Left lobe of liver (tissue), 2 donors: ENCODE data around the gene CDKAL1. TPM values are rescaled to one million over a fixed set of nuclear protein-coding genes. Genes with fewer than 3 reads are reported as not detected.
"Not testable (repeated sequence)": the region's sequence is repeated elsewhere in the genome, so short reads cannot be mapped to it uniquely, and the experiment has no call there.

ENCODE experiments used
- ATAC-seq: fragments of 200-7000 bp; cut with Tn5 transposase; one replicate; pipeline ENCODE4 v1.9.1; 2020; ENCODE audit warnings: mild to moderate bottlenecking, moderate library complexity
- DNase-seq: peaks from one replicate; pipeline ENCODE4 v3.0.0-alpha.2; 2020; ENCODE audit warnings: low spot score
- total RNA-seq: library from RNA; stranded (reverse); gene quantifications from one replicate; pipeline ENCODE4 v1.2.1, GENCODE V29; 2021
- donor health status: DM: no; HTN: no; CAD: no; lungs with moderate emphysema.
- donor health status: DM: no; HTN: yes; CAD: no.

CDKAL1 gene
- total RNA-seq, 1 donor from 2014 or later = 5.1 TPM

GRCh38 chr6:20909621-20910020 lies 375.4 kb downstream of the CDKAL1 start:
- ATAC-seq = no peak
- DNase-seq = no peak

GRCh38 chr6:20911712-20912111 lies 377.5 kb downstream of the CDKAL1 start:
- DNase-seq (no peak), ATAC-seq (no peak)

GRCh38 chr6:20915156-20915555 lies 380.9 kb downstream of the CDKAL1 start:
- DNase-seq = no peak
- ATAC-seq = no peak

DNA sequence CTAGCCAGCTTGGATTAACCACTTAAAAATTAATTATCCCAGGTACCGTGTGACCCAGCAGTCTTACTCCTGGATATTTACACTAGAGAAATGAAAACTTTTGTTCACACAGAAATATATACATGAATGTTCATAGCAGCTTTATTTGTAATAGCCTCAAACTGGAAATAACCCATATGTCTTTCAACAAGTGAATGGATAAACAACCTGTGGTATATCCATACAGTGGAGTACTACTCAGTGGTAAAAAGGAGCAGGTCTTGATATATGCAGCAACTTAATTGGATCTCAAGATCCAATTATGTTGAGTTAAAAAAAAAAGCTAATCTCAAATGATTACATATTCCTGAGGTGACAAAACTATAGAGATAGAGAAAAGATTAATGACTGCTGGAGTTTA lies 381.4 kb downstream of the CDKAL1 start:
- DNase-seq (no peak), ATAC-seq (no peak)

GRCh38 chr6:20916086-20916485 lies 381.8 kb downstream of the CDKAL1 start:
- no peak for DNase-seq
- ATAC-seq = no peak

DNA sequence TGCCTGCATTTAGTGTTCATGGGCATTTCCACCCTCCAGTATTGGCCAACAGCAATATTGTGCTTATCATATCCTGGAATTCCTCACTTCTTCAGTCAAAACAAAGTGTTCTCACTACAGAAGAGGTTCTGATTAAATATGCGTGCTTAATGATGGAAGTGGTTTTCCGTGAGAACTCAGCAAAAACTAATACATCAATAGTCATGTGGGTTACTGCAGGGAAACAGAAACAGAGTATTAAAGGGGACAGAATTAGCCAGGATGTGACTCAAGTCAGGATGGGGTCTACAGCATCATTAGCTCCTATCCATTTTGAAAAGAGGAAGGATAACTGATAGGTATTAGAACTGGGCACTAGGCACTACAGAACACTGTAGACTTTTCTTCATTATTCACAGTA lies 384.6 kb downstream of the CDKAL1 start:
- DNase-seq (no peak), ATAC-seq (no peak)

- ATAC-seq (no peak), DNase-seq (no peak)
Measured at GRCh38 chr6:20919677-20920385, 385.6 kb downstream of the CDKAL1 start.

- no peak for ATAC-seq
- no peak for DNase-seq
Measured at GRCh38 chr6:20921578-20921977, 387.3 kb downstream of the CDKAL1 start.

GRCh38 chr6:20922743-20923142 lies 388.5 kb downstream of the CDKAL1 start:
- DNase-seq (no peak), ATAC-seq (no peak)

GRCh38 chr6:20924094-20924493 lies 389.8 kb downstream of the CDKAL1 start:
- ATAC-seq, DNase-seq: not testable (repeated sequence)

DNA sequence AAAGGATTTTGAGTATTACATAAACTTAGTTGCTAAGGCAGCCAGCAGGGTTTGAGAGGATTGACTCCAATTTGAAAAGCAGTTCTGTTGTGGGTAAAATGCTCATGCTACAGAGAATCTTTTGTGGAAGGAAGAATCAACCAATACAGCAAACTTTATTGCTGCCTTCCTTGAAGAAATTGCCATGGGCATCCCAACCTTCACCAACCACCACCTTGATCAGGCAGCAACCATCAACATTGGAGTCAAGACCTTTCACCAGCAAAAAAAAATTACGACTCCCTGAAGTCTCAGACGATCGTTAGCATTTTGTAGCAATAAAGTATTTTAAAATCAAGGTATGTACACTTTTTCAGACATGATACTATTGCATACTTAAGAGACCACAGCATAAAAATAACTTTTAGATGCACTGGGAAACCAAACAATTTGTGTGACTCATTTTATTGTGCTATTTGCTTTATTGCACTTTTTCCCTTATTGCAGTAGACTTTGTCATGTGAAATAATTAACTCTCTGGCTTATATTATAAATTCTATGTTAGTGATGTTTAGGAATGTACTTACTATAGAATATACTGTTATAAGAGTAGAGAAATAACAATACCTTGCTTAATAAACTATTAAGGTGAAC lies 390.8 kb downstream of the CDKAL1 start:
- DNase-seq = no peak
- ATAC-seq = no peak

DNA sequence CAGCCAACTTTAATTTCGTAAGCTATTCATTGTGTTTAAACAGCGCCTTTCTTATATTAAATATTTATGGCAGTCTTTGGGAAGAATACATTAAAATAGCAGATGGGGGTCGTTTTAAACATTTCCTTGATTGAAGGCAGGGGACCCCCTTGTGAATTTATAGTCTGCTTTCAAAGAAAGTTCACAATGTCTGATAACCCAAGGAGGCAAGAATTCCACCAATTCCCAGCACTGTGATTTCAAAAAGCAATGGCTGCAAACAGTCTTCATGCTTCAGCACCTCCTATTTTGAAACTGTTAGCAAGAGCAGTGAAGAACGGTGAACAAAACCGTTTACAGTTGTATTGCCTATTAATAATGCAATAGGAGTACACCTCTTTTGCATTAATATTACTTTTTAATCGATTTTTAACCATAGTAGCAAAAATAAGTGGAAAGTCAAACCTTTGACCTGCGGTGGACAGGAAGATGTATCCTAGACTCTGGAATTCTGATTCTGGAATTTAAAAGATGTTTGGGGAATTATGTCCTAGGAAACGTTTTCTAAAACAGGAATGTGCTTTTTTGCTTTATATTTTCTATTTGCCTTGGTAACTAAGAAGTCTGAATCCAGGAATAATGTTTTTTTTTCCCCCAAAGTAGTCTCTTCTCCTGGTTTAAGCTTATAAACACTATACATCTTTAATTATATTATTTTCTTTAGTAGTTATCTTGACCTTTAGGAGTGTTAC lies 393.0 kb downstream of the CDKAL1 start:
- no peak for DNase-seq
- ATAC-seq = no peak

DNA sequence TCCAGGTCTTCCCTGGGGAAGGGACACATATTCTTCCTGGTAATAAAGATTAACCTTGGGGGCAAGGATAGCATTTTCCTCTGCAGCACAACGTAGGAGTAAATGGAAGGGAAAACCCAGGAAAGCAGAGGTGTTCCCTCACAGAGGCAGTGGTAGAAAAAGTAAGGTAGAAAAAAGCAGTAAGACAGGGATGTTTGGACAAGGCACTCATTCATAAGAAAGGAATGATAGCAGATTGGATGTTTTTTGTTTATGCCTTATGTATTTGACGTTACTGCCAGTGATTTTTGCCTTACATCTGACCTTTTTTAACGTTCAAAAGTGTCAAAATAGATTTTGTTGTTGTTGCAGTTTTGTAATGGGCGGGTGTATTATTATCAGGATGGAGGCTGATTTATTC lies 395.0 kb downstream of the CDKAL1 start:
- no peak for DNase-seq
- no peak for ATAC-seq

DNA sequence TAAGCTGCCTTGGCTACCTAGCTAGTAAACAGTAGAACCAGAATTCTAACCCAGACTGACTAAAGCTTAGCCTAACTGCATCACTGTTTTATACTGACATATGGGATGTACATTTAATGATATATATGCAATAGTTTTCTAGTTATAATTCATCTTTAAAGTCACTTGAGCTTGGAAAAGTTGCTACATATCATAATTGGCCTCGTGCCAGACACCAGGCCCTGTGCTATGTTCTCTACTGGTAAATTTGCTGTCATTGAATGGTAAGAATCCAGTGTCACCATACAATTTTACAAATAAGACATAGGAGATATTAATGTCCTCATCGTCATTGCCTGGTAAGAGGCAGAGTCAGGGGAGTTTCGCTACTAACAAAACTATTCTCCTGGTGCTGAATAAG lies 396.8 kb downstream of the CDKAL1 start:
- ATAC-seq = no peak
- DNase-seq = no peak

DNA sequence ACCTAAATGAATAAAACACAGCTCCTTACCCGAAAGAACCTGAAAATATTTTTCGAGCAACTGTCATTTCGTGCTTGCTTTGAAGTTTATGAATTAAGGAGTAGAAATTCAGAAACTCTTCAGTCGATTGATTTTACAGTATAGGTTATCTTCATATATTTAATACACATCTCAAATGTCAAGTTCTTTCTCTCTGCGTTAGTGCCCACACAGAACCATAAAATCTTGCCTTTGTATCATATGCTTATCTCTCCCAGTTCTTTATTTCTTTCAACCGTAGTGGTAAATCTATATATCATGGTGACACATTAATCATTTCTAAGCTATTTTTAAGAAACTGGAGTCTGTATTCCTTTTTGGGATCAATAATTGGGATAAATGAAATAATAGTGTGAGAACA lies 397.5 kb downstream of the CDKAL1 start:
- DNase-seq (no peak), ATAC-seq (no peak)

DNA sequence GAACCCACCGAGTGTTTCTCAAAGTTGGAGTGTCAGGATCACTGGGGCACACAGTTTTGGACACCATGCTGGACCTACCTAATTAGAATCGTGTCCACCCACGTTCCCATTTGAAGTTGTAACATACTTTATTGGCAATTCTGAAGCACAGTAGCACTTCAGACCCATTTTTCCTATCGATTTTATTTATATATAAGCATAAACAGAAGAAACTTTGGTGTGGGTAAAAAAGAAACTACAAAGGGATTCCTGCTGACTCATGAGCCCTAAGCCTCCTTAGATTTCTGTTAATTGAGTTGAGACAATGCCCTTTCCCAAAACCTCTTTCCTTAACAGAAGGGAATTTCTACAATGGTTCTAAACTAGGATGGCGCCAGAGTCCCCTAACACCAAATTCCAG lies 398.0 kb downstream of the CDKAL1 start:
- ATAC-seq (no peak), DNase-seq (no peak)

GRCh38 chr6:20933057-20933788 lies 399.0 kb downstream of the CDKAL1 start:
- ATAC-seq (peak; percentile 71), DNase-seq (no peak)

- ATAC-seq (no peak), DNase-seq (no peak)
Measured at GRCh38 chr6:20936949-20937348, 402.7 kb downstream of the CDKAL1 start.

GRCh38 chr6:20939161-20939775 lies 405.0 kb downstream of the CDKAL1 start:
- no peak for ATAC-seq
- no peak for DNase-seq

DNA sequence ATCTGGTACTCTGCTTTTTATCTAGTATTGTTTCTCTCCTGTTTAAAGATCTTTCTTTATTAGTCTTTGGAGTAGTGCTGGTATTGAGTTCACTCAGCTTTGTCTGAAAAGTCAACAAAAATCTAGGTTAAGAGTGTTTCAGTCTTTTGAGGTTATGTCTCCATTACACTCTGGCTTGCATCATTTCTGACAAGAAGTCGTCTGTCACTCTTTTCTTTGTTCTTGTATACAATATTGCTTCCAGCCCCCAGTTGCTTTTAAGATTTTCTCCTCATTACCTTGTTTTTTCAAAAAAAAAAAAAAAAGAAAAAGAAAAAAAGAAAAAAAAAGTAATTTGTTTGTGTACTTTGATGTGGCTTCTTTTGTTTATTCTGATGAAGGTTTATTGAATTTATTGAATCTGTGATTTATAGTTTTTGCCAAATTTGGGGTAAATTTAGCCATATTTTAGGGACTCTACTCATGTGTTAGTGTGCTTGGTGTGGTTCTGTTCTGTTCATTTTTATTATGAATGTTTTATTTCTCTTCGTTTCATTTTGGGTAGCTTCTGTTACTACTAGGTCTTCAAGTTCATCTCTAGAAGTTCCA lies 408.9 kb downstream of the CDKAL1 start:
- no peak for ATAC-seq
- DNase-seq = no peak

GRCh38 chr6:20943922-20944321 lies 409.7 kb downstream of the CDKAL1 start:
- peak; percentile 60 for ATAC-seq
- no peak for DNase-seq
